GM12801 (cell line): ENCODE measurements around the gene SPATC1L.

Source experiments
- CTCF ChIP-seq: IDR thresholded peaks from one replicate; pipeline ENCODE4 v1.5.1; 2011; ENCODE audit warnings: control low read depth; ENCODE audit not compliant: insufficient read length; ENCODE audit errors: extremely low read depth

SPATC1L gene

GRCh38 chr21:46168659-46169386 is 15.4 kb downstream of the SPATC1L start:
- TF ChIP-seq CTCF: no peak

GRCh38 chr21:46168238-46168637 is 16.0 kb downstream of the SPATC1L start:
- TF ChIP-seq CTCF: no peak

GRCh38 chr21:46165098-46165497 is 19.2 kb downstream of the SPATC1L start:
- no peak for TF ChIP-seq CTCF

- no peak for TF ChIP-seq CTCF
These were observed 20.9 kb downstream of the SPATC1L start for GRCh38 chr21:46163380-46163779.

- TF ChIP-seq CTCF: no peak
These were observed 22.3 kb downstream of the SPATC1L start for GRCh38 chr21:46161633-46162592.

GRCh38 chr21:46160907-46161632 is 23.2 kb downstream of the SPATC1L start:
- no peak for TF ChIP-seq CTCF

GRCh38 chr21:46160657-46160906 is 23.7 kb downstream of the SPATC1L start:
- TF ChIP-seq CTCF: no peak
